H1 (cell line): Measurements from ENCODE around the gene GBP7. TPM values are rescaled to one million over a fixed set of nuclear protein-coding genes. Genes with fewer than 3 reads are reported as not detected.

Source experiments
- CHD7 ChIP-seq: fragments of 300-600 bp; sonication (generic); IDR thresholded peaks from 2 replicates; pipeline ENCODE4 v1.7.1; 2012; ENCODE audit warnings: low read length, moderate library complexity, mild to moderate bottlenecking, inconsistent platforms; ENCODE audit not compliant: insufficient replicate concordance
- polyA plus RNA-seq, 7 experiments: library from polyadenylated mRNA; depleted of rRNA in 3 of 7; stranded (reverse) in 5 of 7; unstranded in 2 of 7; fragments of >200 nt in 5 of 7; fragments of 200-250 nt in 2 of 7; gene quantifications; 1 replicate in 5 of 7; 2 replicates in 1 of 7; 4 replicates in 1 of 7; pipeline versions ENCODE4 v1.2.1 to v1.2.3, GENCODE V29; 2011 to 2013; ENCODE audit warnings: missing spikeins in 2 of 7, mixed read lengths in 2 of 7
- total RNA-seq: library from RNA; stranded (reverse); fragmentation: NEBNext Ultra II Directional; extraction: Animal tissue kit (Norgen Biotek cat#: 25700); gene quantifications from 2 replicates; pipeline ENCODE4 v1.2.1, GENCODE V29; 2021

The GBP7 gene
- total and polyA plus RNA-seq, 2 of the 8 experiments (the other 6 are each of a cell fraction or from before 2014, with no cell fraction given), result not detected

DNA sequence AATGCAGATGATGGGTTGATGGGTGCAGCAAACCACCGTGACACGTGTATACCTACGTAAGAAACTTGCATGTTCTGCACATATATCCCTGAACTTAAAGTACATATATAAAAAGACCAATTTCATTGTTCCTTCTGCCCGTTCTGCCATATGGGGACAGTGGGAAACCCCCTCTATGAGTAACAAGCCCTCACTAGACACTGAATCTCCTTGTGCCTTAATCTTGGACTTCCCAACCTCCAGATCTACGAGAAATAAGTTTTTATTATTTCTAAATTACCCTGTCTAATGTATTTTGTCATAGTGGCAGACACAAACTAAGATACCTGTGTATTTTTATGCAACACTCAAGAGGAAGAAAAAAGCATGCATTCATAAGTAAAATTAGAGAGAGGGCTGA lies 10.0 kb downstream of the GBP7 start (continued):
- no peak for TF ChIP-seq CHD7
